ENCODE results near the gene COL6A1. TPM values are rescaled to one million over a fixed set of nuclear protein-coding genes. Genes with fewer than 3 reads are reported as not detected.

The COL6A1 gene
- total RNA-seq, 1 donor from 2014 or later: 65.5 TPM

GRCh38 chr21:45962531-45963231, 18.9 kb upstream of the COL6A1 start:
- no peak overlapping the region for H3K27ac Mint-ChIP-seq (ENCODE audit: unreplicated experiment)
- H3K4me1 Mint-ChIP-seq (ENCODE audit: unreplicated experiment): no peaks in the 10 kb centered on the region
- peaks cover 2% of the 10 kb centered on the region for H3K27me3 Mint-ChIP-seq (ENCODE audit: unreplicated experiment)
- peaks cover 16% of the 10 kb centered on the region for H3K36me3 Mint-ChIP-seq (ENCODE audit: low read depth, unreplicated experiment)
- no peak overlapping the region for H3K4me3 Mint-ChIP-seq (ENCODE audit: unreplicated experiment)
- DNase-seq (ENCODE audit: low spot score): no peak
- H3K9me3 Mint-ChIP-seq (ENCODE audit: unreplicated experiment): peaks cover 5% of the 10 kb centered on the region
- no peak for TF ChIP-seq CTCF (IDR thresholded peaks at IDR 0.05; ENCODE audit: unreplicated experiment)

- H3K36me3 Mint-ChIP-seq (ENCODE audit: low read depth, unreplicated experiment): peaks cover 16% of the 10 kb centered on the region
These were observed 18.4 kb upstream of the COL6A1 start for GRCh38 chr21:45963232-45963570.

GRCh38 chr21:45964649-45965048, 16.9 kb upstream of the COL6A1 start:
- Mint-ChIP-seq H3K4me1 (ENCODE audit: unreplicated experiment) (no peaks in the 10 kb centered on the region), H3K36me3 (ENCODE audit: low read depth, unreplicated experiment) (peaks cover 16% of the 10 kb centered on the region), H3K4me3 (ENCODE audit: unreplicated experiment) (no peak overlapping the region), H3K27me3 (ENCODE audit: unreplicated experiment) (no peaks in the 10 kb centered on the region), H3K9me3 (ENCODE audit: unreplicated experiment) (peaks cover 5% of the 10 kb centered on the region), H3K27ac (ENCODE audit: unreplicated experiment) (no peak overlapping the region)
- TF ChIP-seq CTCF (IDR thresholded peaks at IDR 0.05; ENCODE audit: unreplicated experiment): no peak
- DNase-seq (ENCODE audit: low spot score): no peak

More at GRCh38 chr21:45963232-45963570, 18.4 kb upstream of the COL6A1 start:
- Mint-ChIP-seq H3K27ac (ENCODE audit: unreplicated experiment) (no peak overlapping the region), H3K4me3 (ENCODE audit: unreplicated experiment) (no peak overlapping the region), H3K9me3 (ENCODE audit: unreplicated experiment) (peaks cover 5% of the 10 kb centered on the region), H3K27me3 (ENCODE audit: unreplicated experiment) (peaks cover 2% of the 10 kb centered on the region), H3K4me1 (ENCODE audit: unreplicated experiment) (no peaks in the 10 kb centered on the region)
- TF ChIP-seq CTCF (IDR thresholded peaks at IDR 0.05; ENCODE audit: unreplicated experiment): no peak
- no peak for DNase-seq (ENCODE audit: low spot score)

- Mint-ChIP-seq H3K27me3 (ENCODE audit: unreplicated experiment) (no peaks in the 10 kb centered on the region), H3K4me3 (ENCODE audit: unreplicated experiment) (no peak overlapping the region), H3K36me3 (ENCODE audit: low read depth, unreplicated experiment) (peaks cover 16% of the 10 kb centered on the region), H3K27ac (ENCODE audit: unreplicated experiment) (no peak overlapping the region), H3K9me3 (ENCODE audit: unreplicated experiment) (peaks cover 5% of the 10 kb centered on the region), H3K4me1 (ENCODE audit: unreplicated experiment) (no peaks in the 10 kb centered on the region)
- no peak for TF ChIP-seq CTCF (IDR thresholded peaks at IDR 0.05; ENCODE audit: unreplicated experiment)
- DNase-seq (ENCODE audit: low spot score): no peak
These were observed 16.3 kb upstream of the COL6A1 start for GRCh38 chr21:45965084-45965809.

- TF ChIP-seq CTCF (IDR thresholded peaks at IDR 0.05; ENCODE audit: unreplicated experiment): no peak
- Mint-ChIP-seq H3K4me1 (ENCODE audit: unreplicated experiment) (no peaks in the 10 kb centered on the region), H3K4me3 (ENCODE audit: unreplicated experiment) (no peak overlapping the region), H3K9me3 (ENCODE audit: unreplicated experiment) (peaks cover under 1% of the 10 kb centered on the region), H3K27ac (ENCODE audit: unreplicated experiment) (no peak overlapping the region), H3K36me3 (ENCODE audit: low read depth, unreplicated experiment) (peaks cover 5% of the 10 kb centered on the region), H3K27me3 (ENCODE audit: unreplicated experiment) (no peaks in the 10 kb centered on the region)
- DNase-seq (ENCODE audit: low spot score): no peak
These were observed 14.7 kb upstream of the COL6A1 start for GRCh38 chr21:45966791-45967394.

Measured in endothelial cell (in vitro differentiated cells).